Body of pancreas (tissue), 4 donors: ENCODE results near the gene TEX28. TPM values are rescaled to one million over a fixed set of nuclear protein-coding genes. Genes with fewer than 3 reads are reported as not detected.
"Not testable (repeated sequence)": the region's sequence is repeated elsewhere in the genome, so short reads cannot be mapped to it uniquely, and the experiment has no call there.

Source experiments
- ATAC-seq: fragments of 150-250 bp; one replicate; pipeline ENCODE4 v1.9.1; 2016
- DNase-seq, 4 donors: peaks; one replicate each; pipeline ENCODE4 v3.0.0-alpha.2; 2019
- H3K27ac ChIP-seq, 4 donors: fragments of 200-600 bp; sonication (generic); 1 replicate in 3 of 4; 2 replicates in 1 of 4; pipeline versions ENCODE4 v1.5.1 to v1.6.1; 2016 to 2019; ENCODE audit warnings: mild to moderate bottlenecking in 1 of 4, mixed read lengths in 1 of 4, moderate library complexity in 1 of 4
- H3K27me3 ChIP-seq, 2 donors: fragments of 200-600 bp; sonication (generic); one replicate each; pipeline ENCODE4 v1.6.0; 2016; ENCODE audit warnings: mild to moderate bottlenecking in 1 of 2
- H3K36me3 ChIP-seq, 2 donors: fragments of 200-600 bp; sonication (generic); replicated peaks in 1 of 2; 2 replicates each; pipeline ENCODE4 v1.5.1; 2016; ENCODE audit warnings: low read depth in 2 of 2; ENCODE audit not compliant: insufficient read depth in 1 of 2
- H3K4me1 ChIP-seq: fragments of 200-600 bp; sonication (generic); one replicate; pipeline ENCODE4 v1.6.0; 2016
- H3K4me3 ChIP-seq, 2 donors: fragments of 200-600 bp; sonication (generic); 1 replicate in 1 of 2; 2 replicates in 1 of 2; pipeline ENCODE4 v1.5.1; 2016 to 2019
- H3K9me3 ChIP-seq, 3 donors: fragments of 200-600 bp; sonication (generic); 1 replicate in 2 of 3; 2 replicates in 1 of 3; pipeline ENCODE4 v1.5.1; 2016
- CTCF ChIP-seq, 7 experiments: fragments of 450-650 bp in 4 of 7; fragments of 200-600 bp in 3 of 7; sonication (generic) in 3 of 7; IDR thresholded peaks; one replicate each; pipeline ENCODE4 v1.5.1; 2016 to 2019; ENCODE audit warnings: antibody characterized with exemption in 7 of 7
- POLR2A ChIP-seq, 3 donors: fragments of 450-650 bp; IDR thresholded peaks; one replicate each; pipeline ENCODE4 v1.6.1; 2016; ENCODE audit warnings: antibody characterized with exemption in 3 of 3, mild to moderate bottlenecking in 2 of 3
- whole genome bisulfite sequencing, 2 donors: methylation state at CpG; one replicate each; pipeline ENCODE4 v1.1.5; 2017; 5-methylcytosine and 5-hydroxymethylcytosine counted together
- intact Hi-C: fragments of 100-400 bp; cut with DNase I; formaldehyde crosslinking; loops from one replicate; pipeline ENCODE4 v1.15.1; 2023
- total RNA-seq, 2 donors: library from RNA; depleted of rRNA; stranded (reverse); fragments of >200 nt; gene quantifications; one replicate each; pipeline ENCODE4 v1.1.0, GENCODE V29; 2016

The TEX28 gene
- total RNA-seq, 2 donors from 2014 or later, result not detected

DNA sequence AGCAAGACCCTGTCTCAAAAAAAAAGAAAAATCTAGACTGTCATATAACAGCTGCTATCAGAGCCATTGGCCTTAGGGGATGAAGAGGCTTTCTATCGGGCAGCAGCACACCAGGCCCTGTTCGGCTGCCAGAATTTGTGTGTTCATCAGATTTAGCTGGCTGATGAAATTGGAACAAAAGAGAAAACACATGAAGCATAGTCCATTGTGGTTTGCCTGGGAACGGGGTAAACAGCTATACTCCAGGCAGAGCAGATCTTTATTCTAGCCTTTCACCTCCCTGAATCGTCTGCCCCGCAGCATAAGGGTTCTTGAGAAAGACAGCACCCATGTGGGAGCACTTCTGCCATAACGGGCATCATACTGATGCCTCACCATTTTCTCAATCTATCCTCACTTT, 12.3 kb upstream of the TEX28 start:
- DNase-seq (no peak), ATAC-seq (no peak)
- Histone ChIP-seq H3K4me3 (no peak overlapping the region), H3K9me3 (no peaks in the 10 kb centered on the region), H3K27me3 (no peaks in the 10 kb centered on the region), H3K27ac (no peak overlapping the region), H3K36me3 (no peaks in the 10 kb centered on the region), H3K4me1 (no peaks in the 10 kb centered on the region)
- intact Hi-C loops, result no loop called here
- whole genome bisulfite sequencing, 2 donors, result 72 to 83% methylated on average over 5 to 6 of the region's 6 CpGs
- no peak for TF ChIP-seq CTCF (IDR thresholded peaks at IDR 0.05)
- no peak for TF ChIP-seq POLR2A (IDR thresholded peaks at IDR 0.05)

DNA sequence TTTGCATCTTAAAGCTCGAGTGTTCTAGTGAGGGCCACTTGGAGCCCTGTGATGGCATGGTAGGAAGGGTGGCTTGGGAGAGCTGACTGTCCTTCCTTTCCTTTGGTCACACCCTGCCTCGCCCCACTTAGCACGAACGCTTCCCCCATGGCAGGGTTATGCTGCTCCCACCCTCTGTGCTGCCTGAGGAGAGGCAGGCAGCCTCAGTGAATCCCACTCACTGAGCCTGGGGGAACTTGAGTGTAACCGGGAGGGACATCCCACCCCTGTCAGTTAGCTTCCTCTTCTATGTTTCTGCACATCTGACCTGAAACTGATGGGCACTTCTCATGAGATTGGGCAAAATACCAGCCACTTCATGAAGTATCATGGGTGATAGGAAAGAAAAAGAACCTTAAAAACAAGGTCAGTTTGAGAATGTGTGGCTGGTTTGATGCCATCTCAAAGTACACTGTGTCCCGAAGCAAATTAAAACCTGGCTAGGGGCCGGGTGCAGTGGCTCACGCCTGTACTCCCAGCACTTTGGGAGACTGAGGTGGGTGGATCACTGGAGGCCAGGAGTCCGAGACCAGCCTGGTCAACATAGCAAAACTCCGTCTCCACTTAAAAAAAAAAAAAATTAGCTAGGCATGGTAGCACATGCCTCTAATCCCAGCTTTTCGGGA, 10.7 kb upstream of the TEX28 start:
- no peak for ATAC-seq
- intact Hi-C loops, result no loop called here
- Histone ChIP-seq H3K27ac (no peak overlapping the region), H3K9me3 (no peaks in the 10 kb centered on the region), H3K36me3 (no peaks in the 10 kb centered on the region), H3K4me1 (no peaks in the 10 kb centered on the region), H3K4me3 (no peak overlapping the region), H3K27me3 (no peaks in the 10 kb centered on the region)
- 76 to 81% methylated on average over 6 to 10 of the region's 11 CpGs for WGBS, 2 donors
- no peak for DNase-seq
- TF ChIP-seq POLR2A (IDR thresholded peaks at IDR 0.05) (no peak), CTCF (IDR thresholded peaks at IDR 0.05) (no peak)

DNA sequence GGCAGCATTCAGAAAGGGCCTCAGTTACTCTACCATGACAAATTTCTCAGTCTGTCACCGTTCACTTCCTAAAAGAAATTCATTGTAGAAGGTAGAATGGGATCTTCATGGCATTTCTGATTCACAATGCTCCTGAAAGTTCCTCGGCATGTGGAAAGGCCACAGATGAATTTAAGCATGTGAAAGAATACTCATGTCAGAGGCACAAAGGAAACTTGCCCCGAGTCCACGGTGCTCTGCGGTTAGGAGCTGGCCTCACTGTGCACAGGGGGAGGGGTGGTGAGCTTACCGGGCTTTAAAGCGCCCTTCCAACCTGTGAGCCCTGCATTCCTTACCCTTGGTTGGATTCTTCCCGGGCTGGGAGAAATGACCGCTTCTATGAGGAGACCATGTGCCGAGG, 9.9 kb upstream of the TEX28 start:
- ATAC-seq (no peak), DNase-seq (no peak)
- Histone ChIP-seq H3K4me1 (no peaks in the 10 kb centered on the region), H3K27me3 (no peaks in the 10 kb centered on the region), H3K9me3 (no peaks in the 10 kb centered on the region), H3K27ac (no peak overlapping the region), H3K36me3 (no peaks in the 10 kb centered on the region), H3K4me3 (no peak overlapping the region)
- TF ChIP-seq POLR2A (IDR thresholded peaks at IDR 0.05) (no peak), CTCF (IDR thresholded peaks at IDR 0.05) (no peak)
- intact Hi-C loops, result no loop called here
- WGBS, 2 donors, result 37% methylated on average over 5 of the region's 10 CpGs; no CpG with 5 or more reads in 1 of the 2 donors

- no peak for DNase-seq
- TF ChIP-seq POLR2A (IDR thresholded peaks at IDR 0.05) (no peak), CTCF (IDR thresholded peaks at IDR 0.05) (no peak)
- H3K36me3 ChIP-seq, result no peaks in the 10 kb centered on the region
- 53 to 71% methylated on average over 3 to 7 of the region's 8 CpGs for WGBS, 2 donors
- no peak for ATAC-seq
- H3K4me1 ChIP-seq, result no peaks in the 10 kb centered on the region
- H3K27me3 ChIP-seq, result no peaks in the 10 kb centered on the region
- no peak overlapping the region for H3K27ac ChIP-seq
- H3K4me3 ChIP-seq, result no peak overlapping the region
- intact Hi-C loops, result no loop called here
- H3K9me3 ChIP-seq, result no peaks in the 10 kb centered on the region
Observed at GRCh38 chrX:154303476-154303875, 8.6 kb upstream of the TEX28 start.

GRCh38 chrX:154302998-154303397, 8.1 kb upstream of the TEX28 start:
- H3K9me3 ChIP-seq, DNase-seq, H3K4me1 ChIP-seq, ATAC-seq, H3K27ac ChIP-seq, intact Hi-C loops, H3K4me3 ChIP-seq, H3K27me3 ChIP-seq, H3K36me3 ChIP-seq: not testable (repeated sequence)
- 76 to 84% methylated on average over 5 to 7 of the region's 7 CpGs for whole genome bisulfite sequencing, 2 donors
